Measurements from ENCODE around the gene MSANTD7. TPM values are rescaled to one million over a fixed set of nuclear protein-coding genes. Genes with fewer than 3 reads are reported as not detected.

MSANTD7 gene
- total RNA-seq, 1 experiment from 2014 or later, result 25.0 TPM

- no peak overlapping the region for H3K4me2 ChIP-seq (ENCODE audit: low read depth, low read length, poor library complexity, severe bottlenecking)
- DNase-seq, result no peak
- no peak overlapping the region for H3K9ac ChIP-seq (ENCODE audit: low read length)
- H4K20me1 ChIP-seq (ENCODE audit: insufficient read depth, low read depth, low read length), result no peaks in the 10 kb centered on the region
- peaks cover 4% of the 10 kb centered on the region; the same call in 1 of the 2 replicates for H3K4me1 ChIP-seq (ENCODE audit: low read length)
- no peaks in the 10 kb centered on the region for H3K9me2 ChIP-seq (replicated peaks; ENCODE audit: insufficient read depth, low read length)
- H3K27ac ChIP-seq (ENCODE audit: low read length), result no peak overlapping the region
- no peaks in the 10 kb centered on the region for H3K79me2 ChIP-seq (ENCODE audit: low read length)
- H3K9me3 ChIP-seq (ENCODE audit: low read length), result no peaks in the 10 kb centered on the region
- H3K36me3 ChIP-seq (ENCODE audit: insufficient read depth, low read length), result no peaks in the 10 kb centered on the region
- no peak overlapping the region for H3K4me3 ChIP-seq (ENCODE audit: low read length)
- no peak overlapping the region for H2AFZ ChIP-seq (ENCODE audit: low read length)
- no peaks in the 10 kb centered on the region for H3K27me3 ChIP-seq (ENCODE audit: low read length)
Measured at GRCh38 chr10:14826076-14826829, 11.9 kb upstream of the MSANTD7 start.

- Histone ChIP-seq H3K4me3 (ENCODE audit: low read length) (no peak overlapping the region), H3K4me2 (ENCODE audit: low read depth, low read length, poor library complexity, severe bottlenecking) (no peak overlapping the region), H3K9me3 (ENCODE audit: low read length) (no peaks in the 10 kb centered on the region), H3K9ac (ENCODE audit: low read length) (no peak overlapping the region), H3K27me3 (ENCODE audit: low read length) (no peaks in the 10 kb centered on the region), H3K4me1 (ENCODE audit: low read length) (peaks cover 7% of the 10 kb centered on the region), H2AFZ (ENCODE audit: low read length) (no peak overlapping the region), H3K36me3 (ENCODE audit: insufficient read depth, low read length) (no peaks in the 10 kb centered on the region), H3K27ac (ENCODE audit: low read length) (no peak overlapping the region), H4K20me1 (ENCODE audit: insufficient read depth, low read depth, low read length) (no peaks in the 10 kb centered on the region), H3K9me2 (replicated peaks; ENCODE audit: insufficient read depth, low read length) (no peaks in the 10 kb centered on the region), H3K79me2 (ENCODE audit: low read length) (peaks cover under 1% of the 10 kb centered on the region; the same call in 1 of the 2 replicates)
- DNase-seq, result no peak
Measured at GRCh38 chr10:14833106-14833505, 5.0 kb upstream of the MSANTD7 start.

GRCh38 chr10:14836208-14836607, 1.9 kb upstream of the MSANTD7 start:
- H3K9ac ChIP-seq (ENCODE audit: low read length), result no peak overlapping the region
- H3K9me2 ChIP-seq (replicated peaks; ENCODE audit: insufficient read depth, low read length), result no peaks in the 10 kb centered on the region
- no peaks in the 10 kb centered on the region for H3K9me3 ChIP-seq (ENCODE audit: low read length)
- peaks cover 17% of the 10 kb centered on the region for H3K4me1 ChIP-seq (ENCODE audit: low read length)
- peaks cover 30% of the 10 kb centered on the region for H3K79me2 ChIP-seq (ENCODE audit: low read length)
- H4K20me1 ChIP-seq (ENCODE audit: insufficient read depth, low read depth, low read length), result peaks cover 6% of the 10 kb centered on the region; the same call in 1 of the 2 replicates
- no peak overlapping the region for H3K27ac ChIP-seq (ENCODE audit: low read length)
- no peak overlapping the region for H3K4me3 ChIP-seq (ENCODE audit: low read length)
- H3K27me3 ChIP-seq (ENCODE audit: low read length), result no peaks in the 10 kb centered on the region
- no peak overlapping the region for H2AFZ ChIP-seq (ENCODE audit: low read length)
- H3K36me3 ChIP-seq (ENCODE audit: insufficient read depth, low read length), result peaks cover 12% of the 10 kb centered on the region; the same call in 1 of the 2 replicates
- no peak overlapping the region for H3K4me2 ChIP-seq (ENCODE audit: low read depth, low read length, poor library complexity, severe bottlenecking)
- DNase-seq, result no peak

DNA sequence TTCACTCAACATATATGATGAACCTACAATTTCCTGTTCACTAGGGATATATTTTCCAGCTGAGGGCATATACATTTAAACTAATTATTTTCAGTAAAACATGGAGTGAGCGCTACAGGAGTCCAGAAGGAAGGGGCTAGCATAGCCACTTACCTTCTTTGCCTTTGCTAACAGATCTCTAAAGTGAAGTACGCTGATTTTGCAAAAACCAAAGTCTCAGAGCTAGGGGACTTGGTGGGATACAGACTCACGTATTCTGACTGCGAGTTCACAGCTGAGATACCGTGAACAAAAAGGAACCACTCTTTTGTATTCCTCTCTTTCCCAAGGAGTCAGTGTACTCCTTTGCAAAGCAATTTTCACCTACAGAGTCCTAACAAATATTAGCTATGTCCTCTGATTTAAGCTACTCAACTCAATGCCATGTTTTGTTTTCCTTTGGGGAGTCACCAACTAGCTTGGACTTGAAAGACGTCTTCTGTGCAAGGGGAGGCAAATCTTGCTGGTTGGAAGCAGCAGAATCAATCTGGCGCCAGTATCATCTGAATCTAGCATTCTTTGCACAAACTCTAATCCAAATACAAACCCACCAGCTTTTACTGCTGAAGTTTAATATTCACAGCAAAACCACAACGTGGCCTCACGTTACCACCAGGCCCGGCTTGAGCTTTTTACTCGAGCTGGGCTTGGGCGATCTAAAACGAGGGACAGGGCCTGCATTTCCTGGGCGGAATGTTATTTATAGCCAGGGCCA, 926 bp upstream of the MSANTD7 start:
- peaks cover 40% of the 10 kb centered on the region for H3K79me2 ChIP-seq (ENCODE audit: low read length)
- H4K20me1 ChIP-seq (ENCODE audit: insufficient read depth, low read depth, low read length), result peaks cover 6% of the 10 kb centered on the region; the same call in 1 of the 2 replicates
- H3K9me2 ChIP-seq (replicated peaks; ENCODE audit: insufficient read depth, low read length), result no peaks in the 10 kb centered on the region
- H3K9me3 ChIP-seq (ENCODE audit: low read length), result no peaks in the 10 kb centered on the region
- peak overlapping the region; percentile 75 for H3K9ac ChIP-seq (ENCODE audit: low read length)
- peak overlapping the region; percentile 42; the same call in 1 of the 2 replicates for H2AFZ ChIP-seq (ENCODE audit: low read length)
- no peaks in the 10 kb centered on the region for H3K27me3 ChIP-seq (ENCODE audit: low read length)
- H3K36me3 ChIP-seq (ENCODE audit: insufficient read depth, low read length), result peaks cover 22% of the 10 kb centered on the region; the same call in 1 of the 2 replicates
- peaks cover 17% of the 10 kb centered on the region for H3K4me1 ChIP-seq (ENCODE audit: low read length)
- no peak overlapping the region for H3K27ac ChIP-seq (ENCODE audit: low read length)
- peak overlapping the region; percentile 99 for H3K4me3 ChIP-seq (ENCODE audit: low read length)
- peak overlapping the region; percentile 64 for H3K4me2 ChIP-seq (ENCODE audit: low read depth, low read length, poor library complexity, severe bottlenecking)
- DNase-seq, result no peak

GRCh38 chr10:14838582-14839304, 637 bp downstream of the MSANTD7 start:
- Histone ChIP-seq H3K27ac (ENCODE audit: low read length) (peak overlapping the region; percentile 65), H3K9me3 (ENCODE audit: low read length) (no peaks in the 10 kb centered on the region), H3K4me1 (ENCODE audit: low read length) (peaks cover 17% of the 10 kb centered on the region), H3K36me3 (ENCODE audit: insufficient read depth, low read length) (peaks cover 37% of the 10 kb centered on the region; the same call in 1 of the 2 replicates), H3K27me3 (ENCODE audit: low read length) (no peaks in the 10 kb centered on the region), H3K79me2 (ENCODE audit: low read length) (peaks cover 56% of the 10 kb centered on the region), H3K9ac (ENCODE audit: low read length) (peak overlapping the region; percentile 99), H2AFZ (ENCODE audit: low read length) (peak overlapping the region; percentile 89; the same call in 1 of the 2 replicates), H4K20me1 (ENCODE audit: insufficient read depth, low read depth, low read length) (peaks cover 10% of the 10 kb centered on the region; the same call in 1 of the 2 replicates), H3K4me2 (ENCODE audit: low read depth, low read length, poor library complexity, severe bottlenecking) (peak overlapping the region; percentile 88), H3K9me2 (replicated peaks; ENCODE audit: insufficient read depth, low read length) (no peaks in the 10 kb centered on the region), H3K4me3 (ENCODE audit: low read length) (peak overlapping the region; percentile 99)
- DNase-seq, result peak; percentile 68

DNA sequence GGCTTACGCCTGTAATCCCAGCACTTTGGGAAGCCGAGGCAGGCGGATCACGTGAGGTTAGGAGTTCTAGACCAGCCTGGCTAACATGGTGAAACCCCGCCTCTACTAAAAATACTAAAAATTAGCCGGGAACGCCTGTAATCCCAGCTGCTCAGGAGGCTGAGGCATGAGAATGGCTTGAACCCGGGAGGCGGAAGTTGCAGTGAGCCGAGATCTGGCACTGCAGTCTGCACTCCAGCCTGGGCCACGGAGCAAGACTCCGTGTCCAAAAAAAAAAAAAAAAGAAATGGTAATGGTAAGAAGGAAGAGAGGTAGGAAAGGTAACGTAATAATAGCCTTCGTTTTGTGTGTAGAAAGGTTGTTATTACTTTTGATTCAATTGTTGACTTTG, 1.2 kb downstream of the MSANTD7 start:
- peaks cover 17% of the 10 kb centered on the region for H3K4me1 ChIP-seq (ENCODE audit: low read length)
- H4K20me1 ChIP-seq (ENCODE audit: insufficient read depth, low read depth, low read length), result peaks cover 10% of the 10 kb centered on the region; the same call in 1 of the 2 replicates
- no peaks in the 10 kb centered on the region for H3K27me3 ChIP-seq (ENCODE audit: low read length)
- peaks cover 61% of the 10 kb centered on the region for H3K79me2 ChIP-seq (ENCODE audit: low read length)
- peak overlapping the region; percentile 65 for H3K27ac ChIP-seq (ENCODE audit: low read length)
- no peaks in the 10 kb centered on the region for H3K9me3 ChIP-seq (ENCODE audit: low read length)
- peak; percentile 70 for DNase-seq
- H3K36me3 ChIP-seq (ENCODE audit: insufficient read depth, low read length), result peaks cover 38% of the 10 kb centered on the region; the same call in 1 of the 2 replicates
- H3K4me2 ChIP-seq (ENCODE audit: low read depth, low read length, poor library complexity, severe bottlenecking), result peak overlapping the region; percentile 88
- no peak overlapping the region for H2AFZ ChIP-seq (ENCODE audit: low read length)
- peak overlapping the region; percentile 99 for H3K4me3 ChIP-seq (ENCODE audit: low read length)
- H3K9me2 ChIP-seq (replicated peaks; ENCODE audit: insufficient read depth, low read length), result no peaks in the 10 kb centered on the region
- peak overlapping the region; percentile 99 for H3K9ac ChIP-seq (ENCODE audit: low read length)

DNA sequence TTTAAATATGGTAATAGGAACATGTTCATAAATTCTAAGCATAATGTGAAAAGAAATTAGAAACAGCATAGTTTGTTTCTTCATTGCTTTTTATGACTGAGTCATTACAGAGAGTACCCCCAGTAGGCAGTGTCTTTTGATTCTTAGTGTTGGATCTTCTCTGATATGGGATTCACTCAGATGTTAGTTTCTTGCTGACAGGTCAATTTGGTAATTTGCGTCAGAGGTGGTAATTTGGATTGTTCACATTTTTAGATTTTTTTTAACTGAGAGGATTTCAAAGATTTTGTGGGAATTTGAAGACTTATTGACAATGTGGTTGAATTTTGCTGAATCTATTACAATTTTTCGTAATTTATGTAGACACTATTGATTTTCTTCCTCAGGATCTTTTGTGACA, 2.1 kb downstream of the MSANTD7 start:
- Histone ChIP-seq H4K20me1 (ENCODE audit: insufficient read depth, low read depth, low read length) (peaks cover 10% of the 10 kb centered on the region; the same call in 1 of the 2 replicates), H3K9me2 (replicated peaks; ENCODE audit: insufficient read depth, low read length) (no peaks in the 10 kb centered on the region), H3K79me2 (ENCODE audit: low read length) (peaks cover 68% of the 10 kb centered on the region), H3K9ac (ENCODE audit: low read length) (no peak overlapping the region), H3K36me3 (ENCODE audit: insufficient read depth, low read length) (peaks cover 44% of the 10 kb centered on the region; the same call in 1 of the 2 replicates), H3K27me3 (ENCODE audit: low read length) (no peaks in the 10 kb centered on the region), H3K4me2 (ENCODE audit: low read depth, low read length, poor library complexity, severe bottlenecking) (peak overlapping the region; percentile 5), H2AFZ (ENCODE audit: low read length) (no peak overlapping the region), H3K4me3 (ENCODE audit: low read length) (no peak overlapping the region), H3K27ac (ENCODE audit: low read length) (no peak overlapping the region), H3K9me3 (ENCODE audit: low read length) (no peaks in the 10 kb centered on the region), H3K4me1 (ENCODE audit: low read length) (peaks cover 17% of the 10 kb centered on the region)
- no peak for DNase-seq
